Measurements from ENCODE around the gene HCST.
A peak's percentile ranks its signal among the peaks of the same experiment; 100 is the strongest.

HCST gene

DNA sequence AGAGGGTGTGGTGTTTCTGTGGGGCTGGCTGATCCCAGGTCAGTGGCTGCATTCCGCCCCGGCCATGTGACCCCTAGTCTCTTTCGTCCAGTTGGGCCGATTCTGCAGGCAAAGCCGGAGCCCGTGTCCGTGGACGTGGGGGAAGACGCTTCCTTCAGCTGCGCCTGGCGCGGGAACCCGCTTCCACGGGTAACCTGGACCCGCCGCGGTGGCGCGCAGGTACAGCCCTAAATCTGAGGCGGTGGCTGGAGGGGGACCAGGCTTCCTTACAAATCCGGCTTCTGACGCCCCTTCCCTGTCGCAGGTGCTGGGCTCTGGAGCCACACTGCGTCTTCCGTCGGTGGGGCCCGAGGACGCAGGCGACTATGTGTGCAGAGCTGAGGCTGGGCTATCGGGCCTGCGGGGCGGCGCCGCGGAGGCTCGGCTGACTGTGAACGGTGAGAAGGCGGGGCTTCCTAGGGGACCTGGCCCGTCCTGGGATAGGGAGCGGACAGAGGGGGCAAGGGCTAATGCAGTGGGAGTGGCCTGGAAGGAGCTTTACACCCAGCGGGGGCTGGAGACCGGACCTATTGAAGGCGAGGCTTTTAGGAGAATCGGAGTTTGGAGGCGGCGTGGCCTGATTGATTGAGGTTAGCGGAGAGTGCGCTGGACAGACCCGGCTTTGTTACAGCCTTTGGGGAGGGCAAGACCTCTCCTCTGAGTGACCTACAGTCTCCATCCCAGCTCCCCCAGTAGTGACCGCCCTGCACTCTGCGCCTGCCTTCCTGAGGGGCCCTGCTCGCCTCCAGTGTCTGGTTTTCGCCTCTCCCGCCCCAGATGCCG lies 41.3 kb upstream of the HCST start:
- TF ChIP-seq, protein P1, sequence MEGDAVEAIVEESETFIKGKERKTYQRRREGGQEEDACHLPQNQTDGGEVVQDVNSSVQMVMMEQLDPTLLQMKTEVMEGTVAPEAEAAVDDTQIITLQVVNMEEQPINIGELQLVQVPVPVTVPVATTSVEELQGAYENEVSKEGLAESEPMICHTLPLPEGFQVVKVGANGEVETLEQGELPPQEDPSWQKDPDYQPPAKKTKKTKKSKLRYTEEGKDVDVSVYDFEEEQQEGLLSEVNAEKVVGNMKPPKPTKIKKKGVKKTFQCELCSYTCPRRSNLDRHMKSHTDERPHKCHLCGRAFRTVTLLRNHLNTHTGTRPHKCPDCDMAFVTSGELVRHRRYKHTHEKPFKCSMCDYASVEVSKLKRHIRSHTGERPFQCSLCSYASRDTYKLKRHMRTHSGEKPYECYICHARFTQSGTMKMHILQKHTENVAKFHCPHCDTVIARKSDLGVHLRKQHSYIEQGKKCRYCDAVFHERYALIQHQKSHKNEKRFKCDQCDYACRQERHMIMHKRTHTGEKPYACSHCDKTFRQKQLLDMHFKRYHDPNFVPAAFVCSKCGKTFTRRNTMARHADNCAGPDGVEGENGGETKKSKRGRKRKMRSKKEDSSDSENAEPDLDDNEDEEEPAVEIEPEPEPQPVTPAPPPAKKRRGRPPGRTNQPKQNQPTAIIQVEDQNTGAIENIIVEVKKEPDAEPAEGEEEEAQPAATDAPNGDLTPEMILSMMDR (IDR thresholded peaks at IDR 0.05; ENCODE audit: control insufficient read depth, extremely low read depth, insufficient read depth): no peak
- H3K4me3 ChIP-seq (ENCODE audit: low read depth, low read length): no peak overlapping the region
- no peak for DNase-seq (ENCODE audit: low read depth)

DNA sequence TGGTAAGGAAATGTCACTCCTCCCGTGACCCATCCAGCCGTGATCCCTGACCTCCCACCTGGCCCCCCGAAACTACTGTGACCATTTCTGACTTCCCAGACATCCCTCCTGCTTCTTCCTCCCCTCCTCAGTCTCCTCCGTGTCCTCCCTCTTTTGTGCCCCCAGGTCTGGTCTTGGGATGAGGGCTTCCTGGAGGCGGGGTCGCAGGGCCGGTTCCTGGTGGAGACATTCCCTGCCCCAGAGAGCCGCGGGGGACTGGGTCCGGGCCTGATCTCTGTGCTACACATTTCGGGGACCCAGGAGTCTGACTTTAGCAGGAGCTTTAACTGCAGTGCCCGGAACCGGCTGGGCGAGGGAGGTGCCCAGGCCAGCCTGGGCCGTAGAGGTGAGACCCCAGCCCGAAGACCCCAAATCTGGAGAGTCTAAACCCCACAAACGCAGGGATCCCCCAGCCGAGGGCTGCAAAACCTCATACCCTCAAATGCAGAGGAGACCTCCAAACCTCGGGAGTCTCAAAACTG lies 40.6 kb upstream of the HCST start:
- TF ChIP-seq, protein P1 (IDR thresholded peaks at IDR 0.05; ENCODE audit: control insufficient read depth, extremely low read depth, insufficient read depth): no peak
- no peak for DNase-seq (ENCODE audit: low read depth)
- no peak overlapping the region for H3K4me3 ChIP-seq (ENCODE audit: low read depth, low read length)

DNA sequence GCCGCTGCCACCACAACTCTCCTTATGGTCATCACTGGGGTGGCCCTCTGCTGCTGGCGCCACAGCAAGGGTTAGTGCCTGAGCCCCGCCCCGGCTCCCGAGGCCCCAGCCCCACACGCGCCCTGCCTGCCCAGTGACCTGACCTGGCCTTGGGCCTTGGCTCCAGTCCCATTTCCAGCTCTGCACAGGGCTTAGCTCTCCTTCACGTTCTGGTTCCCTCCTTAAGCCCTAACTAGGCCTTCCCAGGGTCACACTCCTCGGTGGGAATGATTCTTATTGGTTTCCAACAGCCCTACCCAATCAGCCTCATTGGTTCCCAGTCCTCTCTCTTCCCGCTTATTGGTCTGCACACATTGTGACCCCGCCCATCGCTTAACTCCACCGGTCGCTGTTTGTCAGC lies 39.8 kb upstream of the HCST start:
- TF ChIP-seq, protein P1 (IDR thresholded peaks at IDR 0.05; ENCODE audit: control insufficient read depth, extremely low read depth, insufficient read depth): no peak
- no peak for DNase-seq (ENCODE audit: low read depth)
- H3K4me3 ChIP-seq (ENCODE audit: low read depth, low read length): no peak overlapping the region

DNA sequence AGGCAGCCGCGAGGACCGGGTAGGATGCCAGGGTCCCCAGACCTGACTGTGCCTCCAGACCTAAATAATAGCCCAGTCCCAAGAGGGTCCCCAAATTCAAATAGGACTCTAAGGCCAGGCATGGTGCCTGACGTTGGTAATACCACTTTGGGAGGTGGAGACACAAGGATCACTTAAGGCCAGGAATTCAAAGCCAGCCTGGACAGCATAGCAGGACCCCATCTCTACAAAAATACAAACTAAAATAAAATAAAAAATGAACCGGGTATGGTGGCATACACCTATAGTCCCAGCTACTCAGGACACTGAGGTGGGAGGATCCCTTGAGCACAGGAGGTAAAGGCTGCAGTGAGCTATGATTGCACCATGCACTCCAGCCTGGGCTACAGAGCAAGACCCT lies 39.3 kb upstream of the HCST start:
- TF ChIP-seq, protein P1 (IDR thresholded peaks at IDR 0.05; ENCODE audit: control insufficient read depth, extremely low read depth, insufficient read depth): no peak
- DNase-seq (ENCODE audit: low read depth): no peak
- H3K4me3 ChIP-seq (ENCODE audit: low read depth, low read length): no peak overlapping the region

DNA sequence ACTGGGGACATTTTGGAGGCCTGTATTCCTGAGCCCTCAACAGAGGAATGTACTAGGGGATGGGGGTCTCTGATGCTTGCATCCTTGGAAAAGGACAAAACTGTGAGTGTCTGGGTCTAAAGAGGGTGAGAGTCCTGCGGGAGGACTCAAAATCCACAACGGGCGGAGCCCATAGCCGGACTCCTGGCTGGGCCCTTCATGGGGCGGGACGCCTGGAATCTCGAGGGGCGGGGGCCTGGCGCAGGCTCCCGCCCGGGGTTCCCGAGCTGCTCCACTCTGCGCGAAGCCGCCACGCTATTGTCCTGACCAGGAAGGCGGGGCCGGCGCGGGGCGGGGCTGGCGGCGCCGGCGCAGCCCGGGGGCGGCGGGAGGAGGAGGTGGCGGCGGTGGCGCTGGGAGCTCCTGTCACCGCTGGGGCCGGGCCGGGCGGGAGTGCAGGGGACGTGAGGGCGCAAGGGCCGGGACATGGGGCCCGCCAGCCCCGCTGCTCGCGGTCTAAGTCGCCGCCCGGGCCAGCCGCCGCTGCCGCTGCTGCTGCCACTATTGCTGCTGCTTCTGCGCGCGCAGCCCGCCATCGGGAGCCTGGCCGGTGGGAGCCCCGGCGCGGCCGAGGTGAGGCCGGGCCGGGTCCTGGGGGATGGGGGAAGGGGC lies 34.0 kb upstream of the HCST start, which contains the start of gene APLP1:
Gene APLP1 (plus strand): TSS at position 403 of the 651 bp plus-strand sequence. CDS start 63 bp downstream, at position 466.
- H3K4me3 ChIP-seq (ENCODE audit: low read depth, low read length): peak within 1 kb of the TSS; percentile 53
- TF ChIP-seq, protein P1 (IDR thresholded peaks at IDR 0.05; ENCODE audit: control insufficient read depth, extremely low read depth, insufficient read depth): no peak
- DNase-seq (ENCODE audit: low read depth): no peak

DNA sequence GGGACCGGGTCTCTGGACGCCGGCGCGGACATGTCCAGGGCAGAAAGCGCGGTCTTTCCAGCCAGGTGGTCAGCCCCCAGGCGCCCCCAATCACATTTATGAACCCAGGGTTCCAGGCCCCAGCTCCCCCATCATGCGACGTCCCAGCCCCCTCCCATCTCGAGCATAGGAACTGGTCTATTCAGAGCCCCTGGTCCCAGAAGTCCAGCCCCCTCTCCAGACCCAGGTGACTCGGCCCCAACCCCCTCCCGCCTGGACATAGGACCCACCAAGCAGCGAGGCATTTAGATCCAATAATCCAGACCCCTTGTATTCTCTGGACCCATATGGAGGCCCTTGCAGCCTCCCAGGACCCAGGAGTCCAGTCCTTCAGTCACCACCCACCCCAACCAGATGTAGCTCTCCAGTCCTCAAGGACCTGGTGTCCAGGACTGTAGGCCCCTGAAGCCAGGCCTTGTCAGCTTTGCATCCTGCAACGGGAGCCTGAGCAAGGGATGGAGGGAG lies 33.5 kb upstream of the HCST start:
- TF ChIP-seq, protein P1 (IDR thresholded peaks at IDR 0.05; ENCODE audit: control insufficient read depth, extremely low read depth, insufficient read depth): no peak
- peak overlapping the region; percentile 53 for H3K4me3 ChIP-seq (ENCODE audit: low read depth, low read length)
- DNase-seq (ENCODE audit: low read depth): no peak

Data from LNCaP clone FGC (cell line).